G401 (cell line): ENCODE measurements around the gene AP4S1. TPM values are rescaled to one million over a fixed set of nuclear protein-coding genes. Genes with fewer than 3 reads are reported as not detected.
"Not testable (repeated sequence)": the region's sequence is repeated elsewhere in the genome, so short reads cannot be mapped to it uniquely, and the experiment has no call there.

ENCODE experiments used
- DNase-seq: peaks from one replicate; pipeline ENCODE4 v3.0.0-alpha.2; 2015; ENCODE audit warnings: low spot score
- in situ Hi-C: cut with HindIII; loops from 2 replicates; pipeline ENCODE4 v1.10.0; 2016; ENCODE audit warnings: low sequenced_read_pairs, mixed read lengths
- total RNA-seq: library from RNA; depleted of rRNA; stranded (reverse); fragments of >200 nt; shearing (Covaris generic); gene quantifications from 2 replicates; pipeline ENCODE4 v1.2.3, GENCODE V29; 2014; rRNA removed

AP4S1 gene
- 5.2 and 12.6 TPM in 2 replicates for total RNA-seq

- peak; percentile 46 for DNase-seq
Observed at GRCh38 chr14:31025367-31026076, at the start of gene AP4S1. Gene AP4S1, plus strand, starts transcription at chr14:31025649. Its CDS starts 40,548 bp downstream, at chr14:31066197.

GRCh38 chr14:30977752-30978151 lies 47.7 kb upstream of the AP4S1 start:
- in situ Hi-C loops, result no loop called here
- DNase-seq, result no peak

More at GRCh38 chr14:31025367-31026076, at the start of gene AP4S1:
- in situ Hi-C loops, result no loop called here

GRCh38 chr14:30980106-30980704 lies 45.2 kb upstream of the AP4S1 start:
- in situ Hi-C loops, result not testable (repeated sequence)
- DNase-seq, result peak; percentile 51

- no peak for DNase-seq
- in situ Hi-C loops, result no loop called here
Observed at GRCh38 chr14:30980980-30981379, 44.5 kb upstream of the AP4S1 start.

- in situ Hi-C loops, result no loop called here
- no peak for DNase-seq
Observed at GRCh38 chr14:30982533-30982932, 42.9 kb upstream of the AP4S1 start.

- no peak for DNase-seq
- in situ Hi-C loops, result no loop called here
Observed at GRCh38 chr14:30983858-30984257, 41.6 kb upstream of the AP4S1 start.

GRCh38 chr14:30985796-30986195 lies 39.7 kb upstream of the AP4S1 start:
- no peak for DNase-seq
- in situ Hi-C loops, result no loop called here

- in situ Hi-C loops, result no loop called here
- DNase-seq, result no peak
Observed at GRCh38 chr14:30988509-30988908, 36.9 kb upstream of the AP4S1 start.

- DNase-seq, result no peak
- in situ Hi-C loops, result no loop called here
Observed at GRCh38 chr14:30990770-30991169, 34.7 kb upstream of the AP4S1 start.

- DNase-seq, result no peak
- in situ Hi-C loops, result no loop called here
Observed at GRCh38 chr14:30991408-30991807, 34.0 kb upstream of the AP4S1 start.

- no peak for DNase-seq
- in situ Hi-C loops, result no loop called here
Observed at GRCh38 chr14:30993071-30993470, 32.4 kb upstream of the AP4S1 start.

- in situ Hi-C loops, result no loop called here
- no peak for DNase-seq
Observed at GRCh38 chr14:30994681-30995620, 30.5 kb upstream of the AP4S1 start.

- no peak for DNase-seq
- in situ Hi-C loops, result no loop called here
Observed at GRCh38 chr14:30995689-30996088, 29.8 kb upstream of the AP4S1 start.

GRCh38 chr14:30996892-30997659 lies 28.4 kb upstream of the AP4S1 start:
- DNase-seq, result no peak
- in situ Hi-C loops, result no loop called here

- in situ Hi-C loops, result no loop called here
- no peak for DNase-seq
Observed at GRCh38 chr14:30998100-30998706, 27.2 kb upstream of the AP4S1 start.

- in situ Hi-C loops, result no loop called here
- no peak for DNase-seq
Observed at GRCh38 chr14:30999038-30999773, 26.2 kb upstream of the AP4S1 start.

- in situ Hi-C loops, result no loop called here
- no peak for DNase-seq
Observed at GRCh38 chr14:31000629-31001338, 24.7 kb upstream of the AP4S1 start.

GRCh38 chr14:31001339-31001658 lies 24.1 kb upstream of the AP4S1 start:
- in situ Hi-C loops, result no loop called here

More at GRCh38 chr14:31001339-31001658, 24.1 kb upstream of the AP4S1 start:
- DNase-seq, result no peak
